ENCODE measurements around the gene PDE4B.
"Not testable (repeated sequence)": the region's sequence is repeated elsewhere in the genome, so short reads cannot be mapped to it uniquely, and the experiment has no call there.

The PDE4B gene

DNA sequence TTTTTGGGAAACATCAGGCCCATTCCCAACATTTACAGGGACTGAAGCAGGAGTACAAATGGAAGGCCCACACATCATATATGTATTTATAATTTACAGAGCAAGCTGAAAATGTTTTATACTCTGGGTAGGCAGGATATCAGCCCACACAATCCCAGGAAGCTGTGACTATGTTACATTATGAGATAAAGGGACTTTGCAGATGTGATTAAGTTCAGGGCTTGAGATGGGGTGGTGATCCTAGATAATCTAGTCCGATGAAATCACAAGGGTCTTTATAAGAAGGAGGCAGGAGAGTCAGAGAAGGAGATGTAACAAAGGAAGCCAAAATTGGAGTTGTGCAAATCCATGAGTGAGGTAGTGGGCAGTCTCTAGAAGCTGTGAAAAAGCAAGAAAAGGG, 160.5 kb downstream of the PDE4B start:
- no peak for DNase-seq (ENCODE audit: low spot score)

GRCh38 chr1:65955071-65955470, 162.4 kb downstream of the PDE4B start:
- DNase-seq (ENCODE audit: low spot score), result no peak

- no peak for DNase-seq (ENCODE audit: low spot score)
Observed at GRCh38 chr1:65955503-65955902, 162.8 kb downstream of the PDE4B start.

GRCh38 chr1:65958561-65959350, 166.1 kb downstream of the PDE4B start:
- DNase-seq (ENCODE audit: low spot score), result peak; percentile 56

GRCh38 chr1:65959896-65960567, 167.3 kb downstream of the PDE4B start:
- no peak for DNase-seq (ENCODE audit: low spot score)

DNA sequence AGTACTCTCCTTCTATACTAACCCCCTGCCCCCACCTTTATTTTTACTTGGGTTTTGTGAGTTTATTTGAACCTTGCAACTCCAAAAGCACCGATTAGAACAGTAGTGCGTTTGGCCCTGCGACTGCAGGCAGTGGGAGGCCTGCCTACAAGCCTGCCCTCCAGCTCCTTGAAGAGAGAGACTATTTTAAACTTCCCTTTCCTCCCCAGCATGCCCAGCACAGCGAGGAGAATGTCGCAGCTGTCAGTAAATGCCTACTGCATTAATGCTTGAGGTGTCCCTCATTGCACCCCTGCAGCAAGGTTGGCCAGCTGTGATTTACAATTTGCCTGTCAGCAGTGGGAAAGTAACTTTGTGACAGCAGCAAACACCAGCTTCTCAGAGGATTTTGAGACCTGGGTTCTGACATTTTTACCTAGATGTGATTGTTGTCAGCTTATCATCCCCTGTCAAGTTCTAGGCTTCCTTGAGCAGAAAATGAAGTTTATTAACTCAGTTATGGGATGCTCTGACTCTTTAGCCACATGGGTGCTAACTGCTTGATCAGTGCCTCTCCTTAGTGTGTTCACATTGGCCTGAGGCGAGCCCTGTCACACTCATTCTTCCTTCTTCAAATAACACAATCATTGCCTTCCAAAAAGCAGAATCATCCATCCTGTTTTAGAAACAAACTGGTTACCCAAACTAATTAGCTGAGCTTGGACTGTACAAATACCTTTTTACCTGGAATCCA, 170.6 kb downstream of the PDE4B start:
- DNase-seq (ENCODE audit: low spot score), result no peak

GRCh38 chr1:65964123-65964522, 171.4 kb downstream of the PDE4B start:
- DNase-seq (ENCODE audit: low spot score), result no peak

- DNase-seq (ENCODE audit: low spot score), result no peak
Observed at GRCh38 chr1:65965112-65965996, 172.7 kb downstream of the PDE4B start.

- not testable (repeated sequence) for DNase-seq (ENCODE audit: low spot score)
Observed at GRCh38 chr1:65967492-65967891, 174.8 kb downstream of the PDE4B start.

DNA sequence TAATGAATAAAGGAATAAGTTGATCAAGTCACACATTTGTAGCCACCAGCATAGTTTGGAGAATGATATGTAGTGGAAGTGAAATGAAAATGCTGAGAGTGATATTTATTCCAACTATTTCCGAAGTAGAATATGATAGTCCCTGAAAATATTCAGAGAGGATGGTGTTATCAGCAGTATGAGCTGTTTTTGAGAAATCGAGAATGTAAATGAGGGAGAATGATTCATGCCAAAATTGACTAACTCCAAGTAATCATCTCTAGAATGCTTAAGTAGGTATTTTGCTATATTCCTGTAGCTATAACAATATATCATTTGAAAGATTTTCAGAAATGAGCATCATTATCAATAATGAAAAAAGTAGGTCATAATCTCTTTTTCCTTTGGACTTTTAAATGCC, 178.9 kb downstream of the PDE4B start:
- DNase-seq (ENCODE audit: low spot score), result no peak

DNA sequence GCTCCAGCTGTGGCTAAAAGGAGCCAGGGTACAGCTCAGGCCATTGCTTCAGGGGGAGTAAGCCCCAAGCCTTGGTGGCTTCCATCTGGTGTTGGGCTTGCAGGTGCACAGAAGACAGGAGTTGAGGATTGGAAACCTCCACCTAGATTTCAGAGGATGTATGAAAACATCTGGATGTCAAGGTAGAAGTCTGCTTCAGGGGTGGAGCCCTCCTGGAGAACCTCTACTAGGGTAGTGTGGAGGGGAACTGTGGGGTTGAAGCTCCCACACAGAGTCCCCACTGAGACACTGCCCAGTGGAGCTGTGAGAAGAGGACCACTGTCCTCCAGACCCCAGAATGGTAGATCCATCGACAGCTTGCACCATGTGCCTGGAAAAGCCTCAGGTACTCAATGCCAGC, 183.0 kb downstream of the PDE4B start:
- DNase-seq (ENCODE audit: low spot score), result no peak

DNA sequence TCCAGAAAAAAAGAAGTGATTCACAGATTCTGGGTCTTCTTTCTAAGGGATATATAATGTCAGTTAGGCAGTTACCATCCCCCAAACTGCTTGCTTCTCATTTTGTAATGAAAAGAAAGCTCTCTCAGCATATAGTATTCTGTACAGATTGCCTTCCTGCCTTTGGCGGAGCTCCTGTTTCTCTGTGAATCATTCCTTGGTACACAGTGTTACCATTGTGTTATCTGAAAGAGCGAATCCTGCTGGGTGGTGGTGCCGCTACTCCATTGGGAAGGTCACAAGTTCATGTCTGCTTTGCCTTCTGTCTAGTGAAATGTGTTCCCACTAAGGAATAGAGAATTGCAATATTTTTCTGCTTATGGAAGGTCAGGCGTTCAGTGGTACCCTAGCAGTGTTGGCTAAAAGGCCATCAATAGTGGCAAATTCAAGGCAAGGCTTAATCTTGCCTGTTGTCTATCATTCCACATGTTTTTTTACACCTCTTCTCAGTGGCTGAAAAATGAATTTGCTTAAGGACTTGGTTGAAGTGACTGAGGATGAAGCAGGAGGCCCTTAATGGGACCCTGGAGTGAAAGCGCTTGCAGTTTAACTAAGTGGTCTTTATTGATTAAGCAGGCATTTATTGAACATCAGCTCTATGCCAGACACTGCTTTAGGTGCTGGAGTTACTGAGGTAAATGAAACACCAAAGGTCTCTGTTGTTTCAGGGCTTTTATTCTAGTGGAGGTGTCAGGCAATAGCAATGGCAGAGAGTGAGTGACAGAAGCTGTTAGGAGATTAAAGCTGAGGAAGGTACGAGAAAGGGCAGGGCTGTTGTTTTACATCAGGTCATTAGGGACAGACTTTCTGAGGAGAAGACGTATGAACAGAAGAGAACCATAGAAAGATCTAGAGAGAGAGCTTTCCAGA, 186.7 kb downstream of the PDE4B start:
- DNase-seq (ENCODE audit: low spot score), result no peak

GRCh38 chr1:65980237-65980636, 187.5 kb downstream of the PDE4B start:
- DNase-seq (ENCODE audit: low spot score), result no peak

DNA sequence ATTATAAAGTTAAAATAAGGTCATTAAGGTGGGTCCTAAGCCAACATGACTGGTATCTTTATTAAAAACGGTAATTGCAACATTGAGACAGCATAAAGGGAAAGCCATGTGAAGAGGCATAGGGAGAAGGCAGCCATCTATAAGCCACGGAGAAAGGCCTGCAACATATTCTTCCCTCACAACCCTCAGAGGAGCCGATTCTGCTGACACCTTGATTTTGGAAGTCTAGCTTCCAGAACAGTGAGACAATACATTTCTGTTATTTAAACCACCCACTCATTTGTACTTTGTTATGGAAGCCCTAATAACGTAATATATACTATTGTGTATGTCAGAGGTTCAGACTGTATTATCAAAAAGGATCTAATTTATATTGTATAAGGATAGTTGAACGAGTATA, 190.8 kb downstream of the PDE4B start:
- DNase-seq (ENCODE audit: low spot score), result no peak

DNA sequence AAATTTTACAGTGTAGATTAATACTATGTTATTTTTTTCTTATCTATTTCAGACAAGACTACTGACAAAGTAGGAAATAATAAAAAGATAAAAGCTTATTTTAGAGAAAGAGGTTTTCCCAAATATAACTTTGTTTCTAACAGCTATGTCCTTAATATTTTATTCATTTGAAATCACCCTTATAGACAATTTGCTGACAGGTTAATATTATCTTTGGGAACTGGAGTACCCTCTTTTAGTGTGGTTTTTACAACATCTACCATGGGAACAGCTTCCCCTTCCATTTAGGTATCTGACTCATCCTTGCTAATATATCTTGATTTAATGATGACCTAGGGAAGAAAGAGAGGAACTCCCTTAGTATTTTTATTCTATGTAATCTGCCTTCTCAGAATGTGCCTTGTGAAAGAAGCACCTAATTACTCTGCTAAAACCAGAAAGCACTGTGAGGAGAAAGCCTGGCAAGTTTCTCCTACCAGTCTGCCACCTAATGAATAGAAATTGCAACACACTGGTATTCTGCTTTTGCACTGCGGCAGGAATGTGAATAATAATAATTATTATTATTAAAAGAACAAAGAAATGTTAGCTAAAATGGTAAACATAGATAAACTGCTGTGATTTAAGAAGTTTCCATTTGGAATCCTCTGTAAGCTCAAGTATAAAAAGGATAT, 192.8 kb downstream of the PDE4B start:
- DNase-seq (ENCODE audit: low spot score), result no peak

- no peak for DNase-seq (ENCODE audit: low spot score)
Observed at GRCh38 chr1:65986146-65986545, 193.5 kb downstream of the PDE4B start.

- no peak for DNase-seq (ENCODE audit: low spot score)
Observed at GRCh38 chr1:65990161-65990560, 197.5 kb downstream of the PDE4B start.

GRCh38 chr1:65991694-65992093, 199.0 kb downstream of the PDE4B start:
- no peak for DNase-seq (ENCODE audit: low spot score)

DNA sequence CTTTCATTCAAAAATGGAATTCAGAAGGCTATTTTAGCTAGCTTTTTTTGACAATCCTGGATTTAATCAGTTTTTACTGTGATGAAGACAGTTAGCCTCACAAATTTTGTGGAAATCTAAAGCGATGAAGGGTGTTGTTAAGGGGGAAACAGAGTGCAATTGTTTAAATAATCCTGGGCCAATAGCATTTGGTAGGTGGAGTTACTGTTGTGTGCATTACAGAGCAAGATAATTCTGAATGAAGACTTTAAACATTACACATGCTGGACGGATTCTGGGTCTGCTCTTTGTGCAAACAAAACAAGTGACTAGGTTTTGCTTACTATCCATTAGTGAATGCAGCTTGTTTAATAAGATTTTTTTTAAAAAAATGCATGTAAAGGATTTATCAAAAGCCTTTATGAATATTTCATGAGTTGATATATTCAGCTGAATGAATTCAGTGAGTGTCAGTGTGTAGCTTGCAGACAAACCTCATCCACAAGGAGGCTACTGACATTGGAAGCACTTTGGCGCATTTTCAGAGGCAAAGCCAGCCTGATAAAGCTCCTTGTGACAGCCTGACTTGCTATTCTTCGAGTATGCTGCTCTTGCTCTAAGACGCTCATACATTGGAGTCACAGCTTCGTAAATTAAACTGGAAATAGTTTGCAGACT, 199.6 kb downstream of the PDE4B start:
- no peak for DNase-seq (ENCODE audit: low spot score)

- DNase-seq (ENCODE audit: low spot score), result no peak
Observed at GRCh38 chr1:65992831-65993271, 200.2 kb downstream of the PDE4B start.

All from kidney tubule cell (primary cell).